ENCODE measurements around the gene CCDC106. TPM values are rescaled to one million over a fixed set of nuclear protein-coding genes. Genes with fewer than 3 reads are reported as not detected.

Gene CCDC106
- total RNA-seq, 1 donor from 2014 or later = 15.9 TPM

GRCh38 chr19:55676889-55677505 lies 29.0 kb downstream of the CCDC106 start:
- intact Hi-C loops (cut with DNase I) = no loop called here
- DNase-seq (ENCODE audit: low spot score) = no peak

DNA sequence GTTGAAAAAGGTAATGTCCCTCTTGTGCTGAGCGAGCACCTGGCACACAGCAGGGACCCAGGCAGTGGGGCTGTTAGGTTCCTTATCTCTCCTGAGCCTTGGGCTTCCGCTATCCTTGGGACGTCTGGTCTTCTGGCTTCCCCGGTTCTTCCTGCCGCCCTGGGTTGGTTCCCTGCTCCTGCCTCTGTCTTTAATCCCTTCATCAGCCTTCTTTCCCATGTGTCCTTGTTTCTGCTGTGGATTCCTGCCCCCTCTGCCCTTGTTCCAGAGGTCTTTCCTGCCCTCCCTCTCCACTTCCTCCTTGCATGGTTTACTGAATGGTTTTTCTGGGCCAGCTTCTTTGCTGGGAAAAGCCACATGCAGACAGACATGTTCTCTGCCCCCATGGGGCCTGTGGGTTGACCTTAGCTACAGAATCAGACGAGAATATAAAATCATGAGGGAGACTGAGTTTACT lies 29.6 kb downstream of the CCDC106 start:
- no peak for DNase-seq (ENCODE audit: low spot score)
- intact Hi-C loops (cut with DNase I) = no loop called here

DNA sequence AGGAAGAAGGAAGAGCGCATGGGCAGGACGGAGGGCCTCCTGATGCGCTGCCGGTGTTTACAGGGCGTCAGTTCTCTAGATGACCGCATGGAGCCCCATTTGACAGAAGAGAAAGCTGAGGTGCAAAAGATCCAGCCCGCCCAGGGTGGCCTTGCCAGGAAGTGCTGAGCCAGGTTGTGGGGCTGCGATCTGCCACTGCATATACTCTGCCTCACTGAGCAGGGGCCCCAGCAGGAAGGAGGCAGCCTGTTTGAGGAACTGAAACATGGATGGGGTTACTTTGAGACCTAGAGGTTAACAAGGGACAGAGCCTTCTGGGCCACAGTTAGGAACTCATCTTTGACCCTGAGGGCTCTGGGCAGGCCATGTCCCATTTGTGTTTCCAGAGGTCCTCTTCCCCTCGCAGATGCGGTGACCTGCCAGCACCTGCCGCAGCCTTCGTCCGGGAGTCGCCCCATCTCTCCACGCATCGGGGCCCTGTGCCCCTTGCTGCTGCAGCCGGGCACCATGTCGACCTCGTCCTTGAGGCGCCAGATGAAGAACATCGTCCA lies 30.2 kb downstream of the CCDC106 start:
- intact Hi-C loops (cut with DNase I) = no loop called here
- no peak for DNase-seq (ENCODE audit: low spot score)

- intact Hi-C loops (cut with DNase I) = no loop called here
- DNase-seq (ENCODE audit: low spot score) = no peak
These were observed 31.6 kb downstream of the CCDC106 start for GRCh38 chr19:55679343-55680257.

DNA sequence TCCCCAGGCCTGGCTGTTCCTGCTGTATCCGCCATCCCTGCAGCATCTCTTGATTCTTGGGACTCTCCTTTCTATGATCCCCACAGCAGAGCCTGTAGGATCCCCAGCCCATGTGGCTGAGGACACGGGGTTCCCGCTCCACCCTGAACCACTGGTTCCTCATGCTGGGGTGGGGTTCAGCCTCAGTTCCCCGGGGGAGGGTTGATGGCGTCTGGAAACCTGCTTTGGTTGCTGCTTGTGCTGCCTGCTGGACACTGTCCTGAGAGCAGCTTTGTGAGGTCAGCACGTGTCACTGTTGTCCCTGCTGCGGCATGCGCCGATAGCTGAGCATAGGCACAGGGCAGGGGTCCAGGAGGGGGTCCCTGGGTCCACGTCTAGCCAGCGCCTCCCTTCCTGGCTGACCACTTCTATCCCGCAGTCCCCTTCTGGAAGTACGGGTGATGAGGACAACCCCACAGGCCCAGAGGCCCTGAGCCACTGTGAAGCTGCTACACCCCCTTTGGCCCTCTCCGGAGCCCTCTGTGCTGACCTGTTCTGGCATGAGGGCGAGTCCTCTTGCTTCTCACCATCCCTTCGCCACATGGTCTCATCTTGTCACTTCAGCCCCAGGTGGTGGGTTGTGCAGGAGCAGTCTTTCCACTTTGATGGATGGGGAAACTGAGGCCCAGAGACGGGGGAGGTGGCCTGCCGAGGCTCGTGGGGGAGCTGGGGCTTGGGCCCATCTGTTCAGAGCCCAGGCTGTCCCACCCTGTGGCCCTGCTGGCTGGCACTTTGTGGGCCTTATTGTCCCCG lies 32.5 kb downstream of the CCDC106 start:
- DNase-seq (ENCODE audit: low spot score) = no peak
- intact Hi-C loops (cut with DNase I) = no loop called here

DNA sequence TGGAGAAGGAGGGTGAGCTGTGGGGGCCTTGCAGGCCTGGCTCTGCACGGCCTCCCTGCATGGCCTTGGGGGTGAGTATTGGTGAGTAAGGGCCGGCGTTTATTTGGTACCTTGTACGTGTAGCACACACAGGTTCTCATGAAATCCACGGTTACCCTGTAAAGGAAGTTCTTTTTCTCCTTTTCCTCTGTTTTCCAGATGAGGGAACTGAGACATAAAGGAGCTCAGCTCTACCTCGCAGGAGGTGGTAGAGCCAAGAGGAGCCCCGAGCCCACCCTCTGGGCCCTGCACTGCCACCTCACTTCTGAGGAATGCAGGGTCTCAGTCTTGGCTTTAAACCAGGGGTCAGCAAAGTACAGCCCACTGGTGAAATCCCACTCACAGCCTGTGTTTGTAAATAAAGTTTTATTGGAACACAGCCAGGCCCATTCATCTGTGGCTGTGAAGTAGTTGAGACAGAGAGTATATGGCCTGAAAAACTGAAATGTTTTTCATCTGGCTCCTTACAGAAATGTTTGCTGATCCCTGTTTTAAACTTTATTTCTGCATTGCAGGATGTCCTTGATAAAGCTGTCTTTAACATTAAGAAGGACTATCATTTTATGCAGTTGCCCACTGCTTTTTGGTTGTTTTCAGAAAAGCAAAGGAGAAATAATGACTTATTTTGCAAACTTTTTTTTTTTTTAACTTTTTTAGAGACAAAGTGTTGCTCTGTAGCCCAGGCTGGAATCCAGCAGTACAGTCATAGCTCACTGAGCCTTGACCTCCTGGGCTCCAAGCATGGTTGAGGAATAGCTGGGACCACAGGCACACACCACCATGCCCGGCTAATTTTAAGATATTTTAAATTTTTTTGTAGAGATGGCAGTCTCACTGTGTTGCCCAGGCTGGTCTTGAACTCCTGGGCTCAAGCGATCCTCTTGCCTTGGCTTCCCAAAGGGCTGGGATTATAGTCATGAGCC lies 33.4 kb downstream of the CCDC106 start:
- intact Hi-C loops (cut with DNase I) = no loop called here
- DNase-seq (ENCODE audit: low spot score) = no peak

- intact Hi-C loops (cut with DNase I) = no loop called here
- DNase-seq (ENCODE audit: low spot score) = no peak
These were observed 35.6 kb downstream of the CCDC106 start for GRCh38 chr19:55683449-55684261.

- intact Hi-C loops (cut with DNase I) = no loop called here
- no peak for DNase-seq (ENCODE audit: low spot score)
These were observed 37.1 kb downstream of the CCDC106 start for GRCh38 chr19:55684946-55685681.

DNA sequence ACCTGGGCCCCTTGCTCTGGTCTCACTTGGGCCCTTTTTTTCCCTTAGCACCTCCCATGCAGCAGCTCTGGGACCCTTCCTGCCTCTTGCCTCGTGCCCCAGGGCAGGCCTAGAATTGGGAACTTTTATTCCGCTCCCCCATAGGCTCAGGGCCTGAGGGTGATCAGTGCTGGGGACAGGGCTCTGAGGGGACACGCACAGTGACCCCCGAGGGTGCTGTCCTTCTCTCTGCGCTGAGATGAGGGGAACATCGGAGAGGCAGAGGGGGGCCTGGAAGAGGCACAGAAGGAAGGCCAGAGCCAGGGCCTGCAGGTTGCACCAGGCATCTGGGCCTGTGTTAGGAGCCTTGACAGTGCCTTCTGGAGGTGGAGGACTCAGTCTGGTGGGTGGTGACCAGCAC lies 37.8 kb downstream of the CCDC106 start:
- intact Hi-C loops (cut with DNase I) = no loop called here

DNA sequence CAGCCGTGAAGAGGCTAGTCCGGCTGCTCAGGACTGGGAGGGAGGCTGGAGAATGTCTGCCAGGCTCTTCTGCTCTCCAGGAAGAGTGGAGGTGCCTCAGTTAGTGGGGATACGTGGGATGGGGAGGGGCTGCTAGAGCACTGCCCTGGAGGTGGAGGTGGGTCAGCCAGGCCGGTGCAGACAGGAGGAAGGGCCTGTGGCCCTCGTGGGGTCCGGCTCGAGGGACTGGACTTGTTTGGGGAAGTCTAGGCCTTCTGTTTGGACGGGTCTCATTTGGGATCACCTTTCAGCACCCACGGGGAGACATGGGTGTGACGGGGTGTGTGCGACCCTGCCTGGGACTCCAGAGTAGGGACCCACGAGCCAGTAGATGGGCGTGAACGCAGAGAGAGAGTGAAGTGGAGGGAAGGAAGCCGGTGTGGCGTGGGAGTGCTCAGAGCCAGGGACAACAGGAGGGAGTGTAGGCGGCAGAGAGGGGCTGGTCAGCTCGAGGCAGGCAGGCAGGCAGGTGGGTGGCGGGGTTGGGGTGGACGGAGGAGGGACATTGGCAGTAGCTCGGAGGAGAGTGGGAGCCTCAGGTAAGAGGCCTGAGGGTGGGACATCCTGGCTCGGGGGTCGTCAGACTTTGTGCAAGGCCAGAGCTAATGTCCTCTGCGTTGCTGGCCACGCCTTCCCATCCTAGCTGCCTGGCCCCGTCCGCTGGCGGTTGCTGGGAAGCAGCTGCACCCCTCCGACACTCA lies 38.5 kb downstream of the CCDC106 start:
- DNase-seq (ENCODE audit: low spot score) = no peak
- intact Hi-C loops (cut with DNase I) = no loop called here

More for the DNA sequence above, 37.8 kb downstream of the CCDC106 start:
- no peak for DNase-seq (ENCODE audit: low spot score)

GRCh38 chr19:55687281-55688201 lies 39.5 kb downstream of the CCDC106 start:
- intact Hi-C loops (cut with DNase I) = no loop called here
- no peak for DNase-seq (ENCODE audit: low spot score)

GRCh38 chr19:55688422-55689218 lies 40.6 kb downstream of the CCDC106 start:
- DNase-seq (ENCODE audit: low spot score) = no peak
- intact Hi-C loops (cut with DNase I) = no loop called here

DNA sequence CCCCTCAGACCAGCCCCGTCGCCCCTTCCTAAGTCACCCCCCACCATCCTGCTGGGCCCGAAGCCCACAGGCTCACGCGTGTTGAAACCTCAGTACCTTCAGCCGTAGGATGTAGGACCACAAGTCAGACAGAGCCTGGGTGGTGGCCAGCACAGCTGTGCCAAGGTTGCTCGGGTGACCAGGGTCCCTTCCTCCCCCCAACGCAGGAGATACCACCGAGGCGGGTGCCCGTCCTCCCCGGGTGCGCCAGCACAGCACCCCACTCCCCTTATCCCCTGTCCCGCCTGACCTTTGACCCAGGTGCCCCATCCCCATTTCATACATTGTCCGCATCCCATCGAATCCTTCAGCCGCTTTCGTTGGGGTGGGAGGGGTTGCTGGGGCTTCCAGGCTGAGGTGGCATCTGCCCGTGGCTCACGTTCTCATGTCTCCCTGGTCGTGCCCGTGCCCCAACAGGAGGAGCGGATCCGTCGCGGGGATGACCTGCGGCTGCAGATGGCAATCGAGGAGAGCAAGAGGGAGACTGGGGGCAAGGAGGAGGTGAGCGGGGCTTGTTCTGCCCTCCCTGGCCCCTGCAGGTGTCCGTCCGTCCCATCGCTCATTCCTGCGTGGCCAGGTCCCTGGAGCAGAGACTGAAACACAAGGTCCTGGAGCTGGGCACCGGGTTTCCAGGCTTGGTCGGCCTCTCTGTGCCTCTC lies 41.5 kb downstream of the CCDC106 start:
- DNase-seq (ENCODE audit: low spot score) = no peak

GRCh38 chr19:55690109-55690768 lies 42.2 kb downstream of the CCDC106 start:
- intact Hi-C loops (cut with DNase I) = no loop called here
- no peak for DNase-seq (ENCODE audit: low spot score)

More for the DNA sequence above, 41.5 kb downstream of the CCDC106 start:
- intact Hi-C loops (cut with DNase I) = no loop called here

Measured in cardiac septum (tissue), 1 donor.